Hepatocyte (in vitro differentiated cells): ENCODE measurements around the gene BRINP2. TPM values are rescaled to one million over a fixed set of nuclear protein-coding genes. Genes with fewer than 3 reads are reported as not detected.

Experiments used
- DNase-seq: peaks from one replicate; pipeline ENCODE4 v3.0.0-alpha.2; 2016; ENCODE audit warnings: low spot score
- H2AFZ ChIP-seq: fragments of 200-600 bp; sonication (generic); 2 replicates; pipeline ENCODE4 v1.6.0; 2016; ENCODE audit warnings: antibody characterized with exemption, mild to moderate bottlenecking
- H3K27ac ChIP-seq: fragments of 200-600 bp; sonication (generic); 2 replicates; pipeline ENCODE4 v1.5.1; 2016; ENCODE audit warnings: mild to moderate bottlenecking
- H3K27me3 ChIP-seq: fragments of 200-600 bp; sonication (generic); 2 replicates; pipeline ENCODE4 v1.6.1; 2016
- H3K36me3 ChIP-seq: fragments of 200-600 bp; sonication (generic); replicated peaks from 2 replicates; pipeline ENCODE4 v1.5.1; 2016; ENCODE audit warnings: low read depth; ENCODE audit not compliant: insufficient read depth
- H3K4me1 ChIP-seq: fragments of 200-600 bp; sonication (generic); 2 replicates; pipeline ENCODE4 v1.5.1; 2016; ENCODE audit warnings: mild to moderate bottlenecking, moderate library complexity; ENCODE audit not compliant: insufficient read depth
- H3K4me2 ChIP-seq: fragments of 200-600 bp; sonication (generic); 2 replicates; pipeline ENCODE4 v1.6.0; 2016
- H3K4me3 ChIP-seq: fragments of 200-600 bp; sonication (generic); 2 replicates; pipeline ENCODE4 v1.5.1; 2016; ENCODE audit warnings: mild to moderate bottlenecking
- H3K79me2 ChIP-seq: fragments of 200-600 bp; sonication (generic); 2 replicates; pipeline ENCODE4 v1.6.0; 2017; ENCODE audit warnings: mild to moderate bottlenecking
- H3K9me2 ChIP-seq: fragments of 200-600 bp; sonication (generic); replicated peaks from 2 replicates; pipeline ENCODE4 v1.6.0; 2017; ENCODE audit warnings: mild to moderate bottlenecking; ENCODE audit not compliant: insufficient read depth
- H3K9me3 ChIP-seq: fragments of 200-600 bp; sonication (generic); 2 replicates; pipeline ENCODE4 v1.5.1; 2016; ENCODE audit warnings: low read depth, mild to moderate bottlenecking
- H4K20me1 ChIP-seq: fragments of 200-600 bp; sonication (generic); 2 replicates; pipeline ENCODE4 v1.6.0; 2016; ENCODE audit warnings: mild to moderate bottlenecking; ENCODE audit not compliant: insufficient read depth, poor library complexity, severe bottlenecking
- EZH2 ChIP-seq: fragments of 200-600 bp; sonication (generic); IDR thresholded peaks from 2 replicates; pipeline ENCODE4 v1.6.1; 2016; ENCODE audit warnings: antibody characterized with exemption, mild to moderate bottlenecking, borderline replicate concordance
- EZH2phosphoT487 ChIP-seq: fragments of 200-600 bp; sonication (generic); IDR thresholded peaks from one replicate; pipeline ENCODE4 v1.6.1; 2018; ENCODE audit warnings: antibody characterized with exemption, mild to moderate bottlenecking, low read depth, moderate library complexity; ENCODE audit not compliant: unreplicated experiment, severe bottlenecking
- WGBS: methylation state at CpG from one replicate; pipeline ENCODE4 v1.1.6; 2016; ENCODE audit warnings: low lambda C conversion rate; ENCODE audit errors: missing lambda C conversion rate; 5-methylcytosine and 5-hydroxymethylcytosine counted together
- polyA plus RNA-seq: library from polyadenylated mRNA; unstranded; fragments of >200 nt; fragmentation: Nextera tagmentation; extraction: Ambion mirVana; gene quantifications from 2 replicates; pipeline ENCODE4 v1.2.1, GENCODE V29; 2016
- total RNA-seq: library from RNA; depleted of rRNA; stranded (reverse); fragments of >200 nt; gene quantifications from 2 replicates; pipeline ENCODE4 v1.2.3, GENCODE V29; 2014
- TF ChIP-seq, protein P1 (sequence below): fragments of 200-600 bp; sonication (generic); IDR thresholded peaks from 2 replicates; pipeline ENCODE4 v1.5.1; 2016; ENCODE audit warnings: antibody characterized with exemption, mild to moderate bottlenecking; ENCODE audit not compliant: poor library complexity

BRINP2 gene, protein sequence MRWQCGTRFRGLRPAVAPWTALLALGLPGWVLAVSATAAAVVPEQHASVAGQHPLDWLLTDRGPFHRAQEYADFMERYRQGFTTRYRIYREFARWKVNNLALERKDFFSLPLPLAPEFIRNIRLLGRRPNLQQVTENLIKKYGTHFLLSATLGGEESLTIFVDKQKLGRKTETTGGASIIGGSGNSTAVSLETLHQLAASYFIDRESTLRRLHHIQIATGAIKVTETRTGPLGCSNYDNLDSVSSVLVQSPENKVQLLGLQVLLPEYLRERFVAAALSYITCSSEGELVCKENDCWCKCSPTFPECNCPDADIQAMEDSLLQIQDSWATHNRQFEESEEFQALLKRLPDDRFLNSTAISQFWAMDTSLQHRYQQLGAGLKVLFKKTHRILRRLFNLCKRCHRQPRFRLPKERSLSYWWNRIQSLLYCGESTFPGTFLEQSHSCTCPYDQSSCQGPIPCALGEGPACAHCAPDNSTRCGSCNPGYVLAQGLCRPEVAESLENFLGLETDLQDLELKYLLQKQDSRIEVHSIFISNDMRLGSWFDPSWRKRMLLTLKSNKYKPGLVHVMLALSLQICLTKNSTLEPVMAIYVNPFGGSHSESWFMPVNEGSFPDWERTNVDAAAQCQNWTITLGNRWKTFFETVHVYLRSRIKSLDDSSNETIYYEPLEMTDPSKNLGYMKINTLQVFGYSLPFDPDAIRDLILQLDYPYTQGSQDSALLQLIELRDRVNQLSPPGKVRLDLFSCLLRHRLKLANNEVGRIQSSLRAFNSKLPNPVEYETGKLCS
- total RNA-seq (1.5 and 1.6 TPM in 2 replicates), polyA plus RNA-seq (1.5 TPM in 1 of 2 replicates, not detected in the other)

DNA sequence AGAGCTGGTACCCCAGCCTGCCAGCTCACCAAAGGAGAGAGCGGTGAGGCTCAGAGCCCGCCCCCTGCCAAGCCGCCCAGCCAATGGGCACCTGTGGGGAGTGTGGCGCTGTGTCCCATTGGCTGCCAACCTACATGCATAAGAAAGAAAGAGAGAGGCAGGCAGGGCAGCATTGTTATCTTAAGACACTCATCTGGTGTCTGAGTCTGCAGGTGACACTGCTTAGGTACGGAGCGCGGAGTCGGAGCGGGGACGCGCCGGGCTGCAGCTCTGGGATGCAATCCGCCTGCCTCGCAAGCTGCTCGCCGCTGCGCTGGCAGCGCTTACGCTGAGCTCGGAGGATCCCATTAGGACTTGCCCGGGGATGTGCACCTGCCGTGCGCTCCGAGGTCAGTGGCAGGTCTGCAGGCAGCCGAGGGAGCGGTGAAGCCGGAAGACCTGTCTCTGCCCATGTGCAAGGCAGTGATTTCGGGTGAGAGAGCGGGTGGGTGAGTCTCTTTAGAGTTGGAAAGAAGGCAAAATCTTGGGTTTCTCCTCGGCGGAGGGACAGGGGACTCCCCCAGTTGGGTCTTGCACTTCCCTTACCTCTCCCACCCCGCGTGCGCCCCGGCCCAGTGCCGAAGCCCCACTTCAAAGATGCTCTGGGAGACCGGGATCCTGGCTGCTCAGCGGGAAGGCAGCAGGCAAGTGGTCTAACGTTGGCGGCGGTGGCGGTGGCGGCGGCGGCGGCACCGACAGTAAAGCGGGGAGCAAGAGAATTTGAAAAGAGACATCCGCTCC, at the start of gene BRINP2:
Gene BRINP2, plus strand, starts transcription at position 203 of the 780 bp plus-strand sequence. CDS start 58,919 bp downstream, outside the sequence.
- peaks cover 98% of the 10 kb centered on the region for H3K27me3 ChIP-seq

DNA sequence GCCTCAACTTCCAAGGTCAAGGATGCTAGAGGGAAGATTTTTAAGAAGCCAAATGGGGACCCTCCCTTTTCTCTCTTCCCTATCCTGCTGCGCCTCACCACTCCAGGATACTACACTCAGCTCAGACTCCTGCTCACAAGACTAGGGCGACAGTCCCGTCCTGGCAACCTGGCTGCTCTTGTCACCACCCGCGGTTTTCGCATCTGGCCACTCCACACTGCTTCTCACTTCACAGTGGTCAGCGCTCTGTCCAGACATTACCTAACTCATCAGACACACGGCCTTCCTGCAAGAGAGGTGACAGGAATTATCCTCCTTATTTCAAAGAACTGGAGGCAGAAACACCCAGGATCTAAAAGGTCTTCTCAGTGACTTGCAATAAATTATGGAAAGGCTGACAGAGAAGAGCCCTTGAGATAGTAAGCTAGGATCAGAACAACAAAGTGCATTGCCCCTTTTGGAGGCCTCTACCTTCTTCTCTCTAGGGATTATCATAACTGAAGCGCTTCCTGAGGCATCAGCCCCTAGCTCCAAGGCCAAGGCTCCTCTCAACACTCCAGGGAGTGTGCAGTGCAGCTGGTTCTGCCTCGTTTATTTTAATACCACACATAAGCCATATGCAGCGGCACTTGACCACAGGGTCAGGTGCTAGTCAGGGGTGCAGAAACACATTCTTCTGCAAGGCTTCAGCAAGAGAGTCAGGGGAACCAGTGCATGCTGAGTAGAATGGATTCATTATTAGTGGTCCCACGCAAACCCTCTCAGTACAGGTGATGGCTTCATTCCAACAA, 48.1 kb upstream of the BRINP2 start:
- H3K9me2 ChIP-seq, result no peaks in the 10 kb centered on the region
- H3K27me3 ChIP-seq, result peaks cover 12% of the 10 kb centered on the region
- no peaks in the 10 kb centered on the region for H3K4me1 ChIP-seq
- no peak overlapping the region for H3K4me3 ChIP-seq
- H3K27ac ChIP-seq, result no peak overlapping the region
- no peaks in the 10 kb centered on the region for H3K36me3 ChIP-seq
- WGBS, result 92% methylated on average over 12 of the region's 12 CpGs
- no peak for TF ChIP-seq EZH2phosphoT487
- no peaks in the 10 kb centered on the region for H4K20me1 ChIP-seq
- no peak overlapping the region for H3K4me2 ChIP-seq
- no peak for DNase-seq
- H3K79me2 ChIP-seq, result no peaks in the 10 kb centered on the region
- no peak overlapping the region for H2AFZ ChIP-seq
- no peaks in the 10 kb centered on the region for H3K9me3 ChIP-seq

More for the DNA sequence above, at the start of gene BRINP2:
- Histone ChIP-seq H3K9me3 (no peaks in the 10 kb centered on the region), H3K4me2 (peak within 1 kb of the TSS; percentile 82), H3K36me3 (no peaks in the 10 kb centered on the region), H2AFZ (peak within 1 kb of the TSS; percentile 37), H3K4me1 (peaks cover 7% of the 10 kb centered on the region), H3K9me2 (no peaks in the 10 kb centered on the region), H4K20me1 (no peaks in the 10 kb centered on the region), H3K27ac (no peak within 1 kb of the TSS), H3K79me2 (no peaks in the 10 kb centered on the region), H3K4me3 (peak within 1 kb of the TSS; percentile 36)
- WGBS, result 2% methylated on average over 43 of the region's 49 CpGs
- TF ChIP-seq EZH2 (no peak), EZH2phosphoT487 (no peak)
- TF ChIP-seq, protein P1, sequence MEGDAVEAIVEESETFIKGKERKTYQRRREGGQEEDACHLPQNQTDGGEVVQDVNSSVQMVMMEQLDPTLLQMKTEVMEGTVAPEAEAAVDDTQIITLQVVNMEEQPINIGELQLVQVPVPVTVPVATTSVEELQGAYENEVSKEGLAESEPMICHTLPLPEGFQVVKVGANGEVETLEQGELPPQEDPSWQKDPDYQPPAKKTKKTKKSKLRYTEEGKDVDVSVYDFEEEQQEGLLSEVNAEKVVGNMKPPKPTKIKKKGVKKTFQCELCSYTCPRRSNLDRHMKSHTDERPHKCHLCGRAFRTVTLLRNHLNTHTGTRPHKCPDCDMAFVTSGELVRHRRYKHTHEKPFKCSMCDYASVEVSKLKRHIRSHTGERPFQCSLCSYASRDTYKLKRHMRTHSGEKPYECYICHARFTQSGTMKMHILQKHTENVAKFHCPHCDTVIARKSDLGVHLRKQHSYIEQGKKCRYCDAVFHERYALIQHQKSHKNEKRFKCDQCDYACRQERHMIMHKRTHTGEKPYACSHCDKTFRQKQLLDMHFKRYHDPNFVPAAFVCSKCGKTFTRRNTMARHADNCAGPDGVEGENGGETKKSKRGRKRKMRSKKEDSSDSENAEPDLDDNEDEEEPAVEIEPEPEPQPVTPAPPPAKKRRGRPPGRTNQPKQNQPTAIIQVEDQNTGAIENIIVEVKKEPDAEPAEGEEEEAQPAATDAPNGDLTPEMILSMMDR, result no peak
- DNase-seq, result peak; percentile 63

DNA sequence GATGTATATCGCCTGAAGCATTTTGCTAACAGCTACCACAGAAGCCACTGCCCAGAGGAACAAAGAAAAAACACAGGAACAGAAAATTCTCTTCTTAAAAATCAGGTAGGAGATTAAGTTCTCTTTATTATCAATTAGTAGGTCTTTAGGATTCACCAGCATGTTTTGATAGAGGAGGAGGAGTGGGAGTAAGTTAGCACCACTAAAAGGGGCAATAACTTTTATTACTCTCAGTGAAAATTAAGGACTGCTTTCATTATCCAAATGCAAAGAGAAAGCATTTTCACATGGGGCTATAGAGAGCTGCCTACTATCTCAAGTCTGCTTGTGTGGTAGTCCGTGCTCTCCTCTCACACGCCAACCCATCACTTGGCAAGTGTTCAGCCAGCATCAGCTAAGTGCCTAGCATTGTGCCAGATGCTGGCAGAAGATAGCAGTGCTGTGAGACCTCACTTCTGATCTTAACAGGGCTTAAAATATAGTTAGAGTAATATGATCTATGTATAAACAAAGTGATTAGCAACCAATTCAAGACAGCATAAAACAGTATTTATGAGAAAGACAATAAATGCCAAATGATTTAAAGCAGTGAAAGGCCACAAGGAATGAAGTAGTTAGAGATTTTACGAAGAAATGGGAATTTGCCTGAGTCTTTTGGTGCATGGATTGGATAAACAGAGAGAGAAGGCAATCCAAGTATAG, 46.0 kb upstream of the BRINP2 start:
- TF ChIP-seq EZH2, result no peak
- TF ChIP-seq, protein P1, result no peak
- no peak for TF ChIP-seq EZH2phosphoT487
- 64% methylated on average over 4 of the region's 4 CpGs for WGBS
- H3K4me1 ChIP-seq, result no peaks in the 10 kb centered on the region
- H3K9me2 ChIP-seq, result no peaks in the 10 kb centered on the region
- H3K79me2 ChIP-seq, result no peaks in the 10 kb centered on the region
- H2AFZ ChIP-seq, result no peak overlapping the region
- no peak for DNase-seq
- no peaks in the 10 kb centered on the region for H4K20me1 ChIP-seq
- peaks cover 11% of the 10 kb centered on the region for H3K27me3 ChIP-seq
- H3K27ac ChIP-seq, result no peak overlapping the region
- no peaks in the 10 kb centered on the region for H3K36me3 ChIP-seq
- H3K9me3 ChIP-seq, result no peaks in the 10 kb centered on the region
- no peak overlapping the region for H3K4me2 ChIP-seq
- no peak overlapping the region for H3K4me3 ChIP-seq
